Measurements from ENCODE around the gene DMWD.
"Not testable (repeated sequence)": the region's sequence is repeated elsewhere in the genome, so short reads cannot be mapped to it uniquely, and the experiment has no call there.

The DMWD gene

GRCh38 chr19:45804959-45805230 lies 12.2 kb upstream of the DMWD start:
- peaks cover 7% of the 10 kb centered on the region for H3K4me1 Mint-ChIP-seq (ENCODE audit: low read depth)
- peaks cover 4% of the 10 kb centered on the region for H3K27me3 Mint-ChIP-seq
- H3K27ac Mint-ChIP-seq: no peak overlapping the region
- H3K36me3 Mint-ChIP-seq (ENCODE audit: low read depth): no peaks in the 10 kb centered on the region
- H3K4me3 Mint-ChIP-seq: no peak overlapping the region
- H3K9me3 Mint-ChIP-seq: no peaks in the 10 kb centered on the region

- H3K27ac Mint-ChIP-seq: no peak overlapping the region
- H3K9me3 Mint-ChIP-seq: no peaks in the 10 kb centered on the region
- H3K27me3 Mint-ChIP-seq: peaks cover 4% of the 10 kb centered on the region
- H3K4me3 Mint-ChIP-seq: no peak overlapping the region
- no peaks in the 10 kb centered on the region for H3K36me3 Mint-ChIP-seq (ENCODE audit: low read depth)
- peaks cover 1% of the 10 kb centered on the region for H3K4me1 Mint-ChIP-seq (ENCODE audit: low read depth)
Measured at GRCh38 chr19:45804140-45804958, 11.7 kb upstream of the DMWD start.

- Mint-ChIP-seq H3K27ac (no peak overlapping the region), H3K27me3 (peaks cover 17% of the 10 kb centered on the region), H3K4me1 (ENCODE audit: low read depth) (peaks cover 5% of the 10 kb centered on the region)
Measured at GRCh38 chr19:45801603-45802175, 9.0 kb upstream of the DMWD start.

GRCh38 chr19:45800070-45800553 lies 7.5 kb upstream of the DMWD start:
- Mint-ChIP-seq H3K27me3 (peaks cover 18% of the 10 kb centered on the region), H3K4me1 (ENCODE audit: low read depth) (peaks cover 5% of the 10 kb centered on the region), H3K36me3 (ENCODE audit: low read depth) (no peaks in the 10 kb centered on the region), H3K4me3 (no peak overlapping the region), H3K27ac (no peak overlapping the region), H3K9me3 (no peaks in the 10 kb centered on the region)

More at GRCh38 chr19:45801603-45802175, 9.0 kb upstream of the DMWD start:
- Mint-ChIP-seq H3K4me3 (no peak overlapping the region), H3K9me3 (no peaks in the 10 kb centered on the region), H3K36me3 (ENCODE audit: low read depth) (no peaks in the 10 kb centered on the region)

GRCh38 chr19:45799541-45799940 lies 6.9 kb upstream of the DMWD start:
- H3K27me3 Mint-ChIP-seq: peaks cover 23% of the 10 kb centered on the region
- H3K9me3 Mint-ChIP-seq; H3K27ac Mint-ChIP-seq; H3K4me3 Mint-ChIP-seq; H3K36me3 Mint-ChIP-seq (ENCODE audit: low read depth); H3K4me1 Mint-ChIP-seq (ENCODE audit: low read depth): not testable (repeated sequence)

GRCh38 chr19:45798995-45799517 lies 6.4 kb upstream of the DMWD start:
- Mint-ChIP-seq H3K4me1 (ENCODE audit: low read depth) (peaks cover 5% of the 10 kb centered on the region), H3K9me3 (no peaks in the 10 kb centered on the region), H3K36me3 (ENCODE audit: low read depth) (no peaks in the 10 kb centered on the region), H3K27ac (no peak overlapping the region), H3K4me3 (no peak overlapping the region), H3K27me3 (peaks cover 24% of the 10 kb centered on the region)

GRCh38 chr19:45794627-45795026 lies 2.0 kb upstream of the DMWD start:
- H3K4me3 Mint-ChIP-seq: no peak overlapping the region
- no peaks in the 10 kb centered on the region for H3K9me3 Mint-ChIP-seq
- H3K4me1 Mint-ChIP-seq (ENCODE audit: low read depth): peaks cover 38% of the 10 kb centered on the region
- H3K27ac Mint-ChIP-seq: no peak overlapping the region
- peaks cover 28% of the 10 kb centered on the region for H3K27me3 Mint-ChIP-seq
- H3K36me3 Mint-ChIP-seq (ENCODE audit: low read depth): peaks cover 2% of the 10 kb centered on the region

GRCh38 chr19:45793876-45794275 lies 1.2 kb upstream of the DMWD start:
- peaks cover 27% of the 10 kb centered on the region for H3K27me3 Mint-ChIP-seq
- H3K27ac Mint-ChIP-seq: no peak overlapping the region
- peaks cover 34% of the 10 kb centered on the region for H3K4me1 Mint-ChIP-seq (ENCODE audit: low read depth)
- peak overlapping the region; percentile 47 for H3K4me3 Mint-ChIP-seq
- H3K36me3 Mint-ChIP-seq (ENCODE audit: low read depth): peaks cover 10% of the 10 kb centered on the region
- H3K9me3 Mint-ChIP-seq: no peaks in the 10 kb centered on the region

- Mint-ChIP-seq H3K36me3 (ENCODE audit: low read depth) (peaks cover 17% of the 10 kb centered on the region), H3K27me3 (peaks cover 24% of the 10 kb centered on the region), H3K4me3 (peak overlapping the region; percentile 76), H3K4me1 (ENCODE audit: low read depth) (peaks cover 33% of the 10 kb centered on the region), H3K27ac (peak overlapping the region; percentile 81), H3K9me3 (no peaks in the 10 kb centered on the region)
Measured at GRCh38 chr19:45793178-45793564, 526 bp upstream of the DMWD start.

- H3K27me3 Mint-ChIP-seq: peaks cover 19% of the 10 kb centered on the region
- peaks cover 29% of the 10 kb centered on the region for H3K36me3 Mint-ChIP-seq (ENCODE audit: low read depth)
- peaks cover 33% of the 10 kb centered on the region for H3K4me1 Mint-ChIP-seq (ENCODE audit: low read depth)
- peak overlapping the region; percentile 60 for H3K27ac Mint-ChIP-seq
- peak overlapping the region; percentile 92 for H3K4me3 Mint-ChIP-seq
- no peaks in the 10 kb centered on the region for H3K9me3 Mint-ChIP-seq
Measured at GRCh38 chr19:45791744-45792469, 738 bp downstream of the DMWD start.

- Mint-ChIP-seq H3K27me3 (peaks cover 19% of the 10 kb centered on the region), H3K4me1 (ENCODE audit: low read depth) (peaks cover 33% of the 10 kb centered on the region), H3K9me3 (no peaks in the 10 kb centered on the region), H3K4me3 (peak overlapping the region; percentile 92), H3K27ac (peak overlapping the region; percentile 59), H3K36me3 (ENCODE audit: low read depth) (peaks cover 38% of the 10 kb centered on the region)
Measured at GRCh38 chr19:45790942-45791341, 1.7 kb downstream of the DMWD start.

GRCh38 chr19:45789035-45789786 lies 3.4 kb downstream of the DMWD start:
- Mint-ChIP-seq H3K27me3 (peaks cover 9% of the 10 kb centered on the region), H3K4me1 (ENCODE audit: low read depth) (peaks cover 33% of the 10 kb centered on the region), H3K4me3 (no peak overlapping the region), H3K27ac (no peak overlapping the region), H3K36me3 (ENCODE audit: low read depth) (peaks cover 42% of the 10 kb centered on the region), H3K9me3 (no peaks in the 10 kb centered on the region)

GRCh38 chr19:45786533-45786894 lies 6.1 kb downstream of the DMWD start:
- Mint-ChIP-seq H3K4me3 (no peak overlapping the region), H3K4me1 (ENCODE audit: low read depth) (peaks cover 13% of the 10 kb centered on the region), H3K27me3 (peaks cover 5% of the 10 kb centered on the region)

GRCh38 chr19:45785781-45786532 lies 6.7 kb downstream of the DMWD start:
- H3K27ac Mint-ChIP-seq: no peak overlapping the region
- peaks cover 42% of the 10 kb centered on the region for H3K36me3 Mint-ChIP-seq (ENCODE audit: low read depth)
- H3K4me3 Mint-ChIP-seq: no peak overlapping the region
- H3K4me1 Mint-ChIP-seq (ENCODE audit: low read depth): peaks cover 7% of the 10 kb centered on the region
- no peaks in the 10 kb centered on the region for H3K9me3 Mint-ChIP-seq
- peaks cover 7% of the 10 kb centered on the region for H3K27me3 Mint-ChIP-seq

More at GRCh38 chr19:45786533-45786894, 6.1 kb downstream of the DMWD start:
- Mint-ChIP-seq H3K9me3 (no peaks in the 10 kb centered on the region), H3K36me3 (ENCODE audit: low read depth) (peaks cover 42% of the 10 kb centered on the region), H3K27ac (no peak overlapping the region)

Data from stimulated activated naive CD8-positive, alpha-beta T cell treated with anti-CD3 and anti-CD28 coated beads, Interleukin-15, Interleukin-2, amounts not matched to agents 100 ng/mL and 50 ng/mL, for 24 hours (primary cell).